ENCODE results near the gene SLC49A4. TPM values are rescaled to one million over a fixed set of nuclear protein-coding genes. Genes with fewer than 3 reads are reported as not detected.

The SLC49A4 gene
- total and polyA plus RNA-seq, 2 of the 13 experiments (the other 11 are each of a cell fraction or from before 2014, with no cell fraction given) = 6.5 to 16.3 TPM

- TF ChIP-seq TFDP2 (CRISPR knock-in tag; IDR thresholded peaks at IDR 0.05) = peak; percentile 89
- no peak for TF ChIP-seq ADNP (CRISPR knock-in tag; IDR thresholded peaks at IDR 0.05)
- peak; percentile 95 for TF ChIP-seq TBX2 (CRISPR knock-in tag; IDR thresholded peaks at IDR 0.05; ENCODE audit: borderline replicate concordance)
- TF ChIP-seq ZNF501 (CRISPR knock-in tag; IDR thresholded peaks at IDR 0.05) = peak; percentile 87
- no peak for TF ChIP-seq HMG20B (CRISPR knock-in tag; conservative IDR thresholded peaks at IDR 0.05)
- TF ChIP-seq CREBL2 (CRISPR knock-in tag; IDR thresholded peaks at IDR 0.05; ENCODE audit: borderline replicate concordance) = 0 out of 2 replicates have a peak, but pooled peaks have one; percentile 63
- no peak for TF ChIP-seq STAG1 (CRISPR knock-in tag; IDR thresholded peaks at IDR 0.05)
- peak; percentile 76 for TF ChIP-seq ZNF124 (CRISPR knock-in tag; IDR thresholded peaks at IDR 0.05)
- peak; percentile 71; the same call in 1 of the 2 replicates for TF ChIP-seq MTERF4 (CRISPR knock-in tag; IDR thresholded peaks at IDR 0.05)
- TF ChIP-seq FOXO1 (CRISPR knock-in tag; IDR thresholded peaks at IDR 0.05) = 0 out of 2 replicates have a peak, but pooled peaks have one; percentile 42
- peak; percentile 19 for TF ChIP-seq ASH2L (IDR thresholded peaks at IDR 0.05; ENCODE audit: insufficient read length, low read depth, low read length)
- peak; percentile 71; the same call in 1 of the 2 replicates for TF ChIP-seq KLF11 (CRISPR knock-in tag; IDR thresholded peaks at IDR 0.05)
- peak; percentile 93 for TF ChIP-seq ZNF232 (CRISPR knock-in tag; IDR thresholded peaks at IDR 0.05; ENCODE audit: borderline replicate concordance)
- TF ChIP-seq DZIP1 (CRISPR knock-in tag; IDR thresholded peaks at IDR 0.05) = peak; percentile 44; the same call in 1 of the 2 replicates
- peak; percentile 83 for TF ChIP-seq IKZF5 (CRISPR knock-in tag; IDR thresholded peaks at IDR 0.05)
- TF ChIP-seq ZSCAN25 (CRISPR knock-in tag; IDR thresholded peaks at IDR 0.05) = no peak
- TF ChIP-seq ZBTB43 (CRISPR knock-in tag; conservative IDR thresholded peaks at IDR 0.05) = peak; percentile 79
- no peak for TF ChIP-seq PBX2 (CRISPR knock-in tag; IDR thresholded peaks at IDR 0.05)
- peak; percentile 44; the same call in 1 of the 2 replicates for TF ChIP-seq ZNF607 (CRISPR knock-in tag; IDR thresholded peaks at IDR 0.05; ENCODE audit: borderline replicate concordance)
Measured at GRCh38 chr3:122793568-122794416, 1.1 kb upstream of the SLC49A4 start, which contains the start of gene HSPBAP1 (continued).

Measured in HepG2 (cell line).